ENCODE results near the gene PTMS. TPM values are rescaled to one million over a fixed set of nuclear protein-coding genes. Genes with fewer than 3 reads are reported as not detected.

PTMS gene
- total and polyA plus RNA-seq, 2 of the 13 experiments (the other 11 are each of a cell fraction or from before 2014, with no cell fraction given), result 40.5 to 82.4 TPM

GRCh38 chr12:6792522-6793201 lies 26.5 kb downstream of the PTMS start (continued):
- TF ChIP-seq HNRNPUL1 (IDR thresholded peaks at IDR 0.05; ENCODE audit: low read depth, low read length), result no peak
- no peak for TF ChIP-seq NR1H2 (CRISPR knock-in tag; IDR thresholded peaks at IDR 0.05; ENCODE audit: borderline replicate concordance, low read depth)
- peak; percentile 55 for TF ChIP-seq MIXL1 (CRISPR knock-in tag; IDR thresholded peaks at IDR 0.05)
- no peak for TF ChIP-seq ATF1 (CRISPR knock-in tag; IDR thresholded peaks at IDR 0.05)
- TF ChIP-seq KMT2A (CRISPR knock-in tag; IDR thresholded peaks at IDR 0.05), result no peak
- TF ChIP-seq ZMYM4 (CRISPR knock-in tag; IDR thresholded peaks at IDR 0.05), result peak; percentile 61
- TF ChIP-seq NFKBIZ (CRISPR knock-in tag; IDR thresholded peaks at IDR 0.05), result no peak
- TF ChIP-seq RBM39 (IDR thresholded peaks at IDR 0.05; ENCODE audit: low read depth, low read length, poor library complexity, severe bottlenecking), result no peak
- no peak for TF ChIP-seq ZNF839 (CRISPR knock-in tag; IDR thresholded peaks at IDR 0.05; ENCODE audit: borderline replicate concordance)
- TF ChIP-seq ZNF740 (CRISPR knock-in tag; IDR thresholded peaks at IDR 0.05), result no peak
- peak; percentile 49; the same call in 1 of the 2 replicates for TF ChIP-seq ZNF547 (CRISPR knock-in tag; IDR thresholded peaks at IDR 0.05)
- TF ChIP-seq ZNF749 (CRISPR knock-in tag; IDR thresholded peaks at IDR 0.05; ENCODE audit: borderline replicate concordance), result no peak
- no peak for TF ChIP-seq RBM22 (optimal IDR thresholded peaks at IDR 0.05; ENCODE audit: low read length)
- no peak for TF ChIP-seq ZNF318 (CRISPR knock-in tag; IDR thresholded peaks at IDR 0.05)
- no peak for TF ChIP-seq THYN1 (CRISPR knock-in tag; IDR thresholded peaks at IDR 0.05; ENCODE audit: borderline replicate concordance, low read depth)
- no peak for TF ChIP-seq TMF1 (CRISPR knock-in tag; IDR thresholded peaks at IDR 0.05; ENCODE audit: low read depth)
- peak; percentile 27; the same call in 1 of the 2 replicates for TF ChIP-seq ZNF160 (CRISPR knock-in tag; IDR thresholded peaks at IDR 0.05)
- TF ChIP-seq ELF1 (CRISPR knock-in tag; IDR thresholded peaks at IDR 0.05), result peak; percentile 81
- TF ChIP-seq ZNF17 (CRISPR knock-in tag; IDR thresholded peaks at IDR 0.05), result no peak
- 0 out of 2 replicates have a peak, but pooled peaks have one; percentile 51 for TF ChIP-seq STAT6 (CRISPR knock-in tag; IDR thresholded peaks at IDR 0.05; ENCODE audit: borderline replicate concordance)

Data from HepG2 (cell line).